ENCODE measurements around the gene NR2F1-AS1.

The NR2F1-AS1 gene

DNA sequence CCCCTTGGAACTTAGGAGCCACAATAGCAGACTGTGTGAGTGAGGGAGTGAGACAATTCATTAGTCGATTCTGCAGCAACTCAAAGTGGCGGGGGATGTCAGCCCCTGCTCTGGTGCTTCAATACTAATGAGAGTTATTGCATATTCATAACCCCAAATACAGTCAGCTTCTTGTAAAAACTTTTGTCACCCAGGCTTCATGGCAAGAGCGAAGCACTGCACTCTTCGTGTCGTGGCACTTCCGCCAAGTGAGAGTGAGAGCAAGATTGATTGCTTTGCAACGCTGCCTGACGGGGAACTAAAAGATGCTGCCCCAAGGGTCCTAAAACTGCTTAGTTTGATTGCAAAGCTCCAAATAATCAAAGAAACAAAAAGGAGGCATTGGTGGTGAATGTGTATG, 150.9 kb downstream of the NR2F1-AS1 start:
- H3K36me3 ChIP-seq (ENCODE audit: control insufficient read depth in 1 of 2, insufficient read depth in 2 of 2, low read length in 2 of 2): no peaks in the 10 kb centered on the region
- H3K27ac ChIP-seq (ENCODE audit: low read depth, low read length): no peak overlapping the region
- H3K27me3 ChIP-seq (ENCODE audit: control insufficient read depth in 1 of 2, insufficient read depth in 2 of 2, low read length in 2 of 2): no peaks in the 10 kb centered on the region
- no peaks in the 10 kb centered on the region for H3K9me3 ChIP-seq (ENCODE audit: control insufficient read depth in 1 of 2, low read length in 2 of 2)
- no peak overlapping the region for H3K9ac ChIP-seq (ENCODE audit: low read depth in 1 of 2, low read length in 2 of 2)
- no peak overlapping the region for H3K4me3 ChIP-seq (ENCODE audit: low read depth in 1 of 2, low read length in 2 of 2)
- H3K4me1 ChIP-seq (ENCODE audit: control insufficient read depth in 1 of 2, insufficient read depth in 2 of 2, low read length in 2 of 2): no peaks in the 10 kb centered on the region

DNA sequence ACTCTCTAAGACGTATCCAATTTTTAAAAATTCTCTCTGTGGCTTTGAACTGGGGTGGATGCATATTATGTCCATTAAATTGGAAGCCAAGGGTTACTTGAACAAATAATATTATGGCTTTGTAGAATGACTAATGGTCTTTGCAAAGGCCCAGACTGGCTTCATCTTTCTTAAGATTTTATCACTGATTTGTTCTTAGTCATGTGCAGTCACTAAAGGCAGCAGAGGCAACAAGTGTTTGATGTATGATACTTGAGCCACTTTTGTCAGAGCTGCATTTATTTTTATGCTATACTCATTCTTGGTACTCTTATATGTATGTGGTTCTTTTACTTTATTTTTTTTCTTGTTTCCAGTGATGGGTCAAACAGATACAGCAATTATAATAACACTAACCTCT, 152.2 kb downstream of the NR2F1-AS1 start:
- Histone ChIP-seq H3K27me3 (ENCODE audit: control insufficient read depth in 1 of 2, insufficient read depth in 2 of 2, low read length in 2 of 2) (no peaks in the 10 kb centered on the region), H3K27ac (ENCODE audit: low read depth, low read length) (no peak overlapping the region), H3K9ac (ENCODE audit: low read depth in 1 of 2, low read length in 2 of 2) (no peak overlapping the region), H3K9me3 (ENCODE audit: control insufficient read depth in 1 of 2, low read length in 2 of 2) (no peaks in the 10 kb centered on the region), H3K4me3 (ENCODE audit: low read depth in 1 of 2, low read length in 2 of 2) (no peak overlapping the region), H3K36me3 (ENCODE audit: control insufficient read depth in 1 of 2, insufficient read depth in 2 of 2, low read length in 2 of 2) (no peaks in the 10 kb centered on the region), H3K4me1 (ENCODE audit: control insufficient read depth in 1 of 2, insufficient read depth in 2 of 2, low read length in 2 of 2) (no peaks in the 10 kb centered on the region)

DNA sequence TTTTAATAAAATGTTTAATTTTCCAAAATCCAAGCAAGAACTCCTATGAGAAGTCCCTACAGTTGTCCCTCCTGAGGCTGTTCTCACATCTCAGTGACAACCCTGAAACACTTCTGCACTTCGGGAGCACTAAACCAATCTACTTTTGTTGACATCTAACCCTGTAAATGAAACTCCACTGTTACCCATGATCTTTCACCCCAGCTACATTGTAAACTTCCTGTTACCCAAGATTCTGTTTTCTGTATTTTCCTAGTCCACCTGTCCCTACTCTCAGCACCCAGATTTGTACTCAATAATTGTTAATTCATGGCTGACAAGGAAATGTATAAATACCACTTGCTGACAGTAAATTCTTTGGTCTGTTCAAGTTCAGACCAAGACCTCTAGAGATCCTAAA, 153.7 kb downstream of the NR2F1-AS1 start:
- Histone ChIP-seq H3K9ac (ENCODE audit: low read depth in 1 of 2, low read length in 2 of 2) (no peak overlapping the region), H3K36me3 (ENCODE audit: control insufficient read depth in 1 of 2, insufficient read depth in 2 of 2, low read length in 2 of 2) (no peaks in the 10 kb centered on the region), H3K27me3 (ENCODE audit: control insufficient read depth in 1 of 2, insufficient read depth in 2 of 2, low read length in 2 of 2) (no peaks in the 10 kb centered on the region), H3K27ac (ENCODE audit: low read depth, low read length) (no peak overlapping the region), H3K4me1 (ENCODE audit: control insufficient read depth in 1 of 2, insufficient read depth in 2 of 2, low read length in 2 of 2) (no peaks in the 10 kb centered on the region), H3K9me3 (ENCODE audit: control insufficient read depth in 1 of 2, low read length in 2 of 2) (no peaks in the 10 kb centered on the region), H3K4me3 (ENCODE audit: low read depth in 1 of 2, low read length in 2 of 2) (no peak overlapping the region)

DNA sequence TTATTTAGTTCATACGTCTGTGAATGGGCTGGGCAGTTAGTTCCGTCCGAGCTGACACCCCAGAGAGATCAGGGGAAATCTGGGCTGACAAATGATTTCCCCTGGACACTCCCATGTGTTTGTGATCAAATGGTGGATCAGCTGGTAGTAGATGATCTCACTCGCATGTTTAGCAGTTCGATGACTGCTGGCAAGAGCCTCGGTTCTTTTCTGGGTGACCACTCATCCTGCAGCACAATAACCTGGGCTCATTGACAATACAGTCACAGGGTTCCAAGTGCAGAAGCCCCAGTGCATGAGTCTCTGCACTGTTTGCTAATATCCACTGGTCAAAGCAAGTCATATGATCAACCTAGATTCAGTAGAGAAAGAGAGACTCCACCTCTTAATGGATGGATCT, 155.9 kb downstream of the NR2F1-AS1 start:
- no peaks in the 10 kb centered on the region for H3K36me3 ChIP-seq (ENCODE audit: control insufficient read depth in 1 of 2, insufficient read depth in 2 of 2, low read length in 2 of 2)

DNA sequence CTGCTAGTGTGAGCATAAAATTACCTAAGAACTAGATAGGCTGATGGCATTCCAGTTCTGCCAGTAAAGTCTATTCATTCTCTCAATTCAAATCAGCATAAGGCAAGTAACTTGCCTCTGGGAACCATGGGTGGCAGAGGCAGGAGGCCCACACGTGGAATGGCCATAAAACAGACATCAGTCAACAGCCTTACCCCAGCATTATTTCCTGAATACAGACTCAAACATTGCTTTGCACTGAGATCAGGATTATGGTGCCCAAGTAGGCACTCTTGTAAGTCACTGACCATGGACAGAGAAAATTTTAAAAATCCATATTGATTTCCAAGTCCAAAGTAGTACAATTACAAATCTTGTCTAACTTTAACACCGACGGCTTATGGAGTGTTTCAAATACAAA, 157.7 kb downstream of the NR2F1-AS1 start:
- no peaks in the 10 kb centered on the region for H3K27me3 ChIP-seq (ENCODE audit: control insufficient read depth in 1 of 2, insufficient read depth in 2 of 2, low read length in 2 of 2)
- H3K9ac ChIP-seq (ENCODE audit: low read depth in 1 of 2, low read length in 2 of 2): no peak overlapping the region
- H3K4me3 ChIP-seq (ENCODE audit: low read depth in 1 of 2, low read length in 2 of 2): no peak overlapping the region
- H3K36me3 ChIP-seq (ENCODE audit: control insufficient read depth in 1 of 2, insufficient read depth in 2 of 2, low read length in 2 of 2): no peaks in the 10 kb centered on the region
- H3K9me3 ChIP-seq (ENCODE audit: control insufficient read depth in 1 of 2, low read length in 2 of 2): no peaks in the 10 kb centered on the region
- no peak overlapping the region for H3K27ac ChIP-seq (ENCODE audit: low read depth, low read length)
- H3K4me1 ChIP-seq (ENCODE audit: control insufficient read depth in 1 of 2, insufficient read depth in 2 of 2, low read length in 2 of 2): no peaks in the 10 kb centered on the region

More for the DNA sequence above, 155.9 kb downstream of the NR2F1-AS1 start:
- Histone ChIP-seq H3K27ac (ENCODE audit: low read depth, low read length) (no peak overlapping the region), H3K9me3 (ENCODE audit: control insufficient read depth in 1 of 2, low read length in 2 of 2) (no peaks in the 10 kb centered on the region), H3K4me1 (ENCODE audit: control insufficient read depth in 1 of 2, insufficient read depth in 2 of 2, low read length in 2 of 2) (no peaks in the 10 kb centered on the region), H3K4me3 (ENCODE audit: low read depth in 1 of 2, low read length in 2 of 2) (no peak overlapping the region), H3K9ac (ENCODE audit: low read depth in 1 of 2, low read length in 2 of 2) (no peak overlapping the region), H3K27me3 (ENCODE audit: control insufficient read depth in 1 of 2, insufficient read depth in 2 of 2, low read length in 2 of 2) (no peaks in the 10 kb centered on the region)

DNA sequence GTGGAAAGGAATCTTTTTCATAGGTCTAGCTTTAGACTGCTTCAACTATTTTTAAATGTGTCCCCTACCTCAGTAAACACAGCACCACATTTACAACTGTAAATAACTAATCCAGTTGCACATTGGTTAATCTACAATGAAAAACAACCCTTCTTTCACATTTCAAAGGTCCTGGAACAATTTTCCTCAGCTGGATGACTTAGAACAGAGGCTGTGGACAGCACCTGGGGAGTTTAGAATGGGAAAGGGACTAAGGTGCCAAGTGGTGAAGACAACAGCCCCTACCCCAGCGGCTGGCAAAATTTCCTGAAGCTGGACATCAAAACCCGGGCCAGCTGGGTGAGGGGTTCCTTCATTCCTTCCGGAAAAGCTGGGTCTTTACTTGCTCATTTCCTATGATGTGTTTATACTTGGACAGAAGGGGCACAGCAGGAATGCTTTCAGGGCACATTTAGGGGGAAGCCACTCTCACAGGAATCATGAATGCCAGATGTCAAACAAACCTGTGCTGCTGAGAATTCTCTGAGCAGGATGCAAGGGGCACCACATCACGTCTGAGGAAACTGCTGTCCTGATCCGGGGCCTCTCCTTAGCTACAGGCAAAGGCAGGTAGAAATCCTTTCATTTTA, 158.3 kb downstream of the NR2F1-AS1 start:
- Histone ChIP-seq H3K4me1 (ENCODE audit: control insufficient read depth in 1 of 2, insufficient read depth in 2 of 2, low read length in 2 of 2) (no peaks in the 10 kb centered on the region), H3K27ac (ENCODE audit: low read depth, low read length) (no peak overlapping the region), H3K4me3 (ENCODE audit: low read depth in 1 of 2, low read length in 2 of 2) (no peak overlapping the region), H3K9me3 (ENCODE audit: control insufficient read depth in 1 of 2, low read length in 2 of 2) (no peaks in the 10 kb centered on the region), H3K27me3 (ENCODE audit: control insufficient read depth in 1 of 2, insufficient read depth in 2 of 2, low read length in 2 of 2) (no peaks in the 10 kb centered on the region), H3K9ac (ENCODE audit: low read depth in 1 of 2, low read length in 2 of 2) (no peak overlapping the region), H3K36me3 (ENCODE audit: control insufficient read depth in 1 of 2, insufficient read depth in 2 of 2, low read length in 2 of 2) (no peaks in the 10 kb centered on the region)

DNA sequence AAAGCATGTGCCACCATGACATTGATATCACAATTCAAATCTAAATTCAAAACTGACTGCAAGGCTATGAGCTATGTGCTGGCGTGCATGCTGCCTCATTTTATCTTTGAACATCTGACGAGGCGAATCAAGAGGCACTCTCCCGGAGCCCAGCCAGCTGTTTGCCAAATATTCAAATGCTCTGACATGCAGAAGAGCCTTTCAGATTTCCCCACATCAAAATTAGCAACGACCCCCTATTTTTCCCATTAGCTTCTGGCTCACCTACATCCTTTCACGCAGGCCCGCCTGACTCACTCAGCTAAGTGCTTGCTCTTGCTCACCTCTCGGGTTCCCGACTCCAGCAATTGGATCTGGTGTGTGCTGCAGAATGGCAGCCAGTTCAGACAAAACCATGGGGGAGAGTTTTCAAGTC, 159.0 kb downstream of the NR2F1-AS1 start:
- H3K27me3 ChIP-seq (ENCODE audit: control insufficient read depth in 1 of 2, insufficient read depth in 2 of 2, low read length in 2 of 2): no peaks in the 10 kb centered on the region
- no peak overlapping the region for H3K27ac ChIP-seq (ENCODE audit: low read depth, low read length)
- no peak overlapping the region for H3K9ac ChIP-seq (ENCODE audit: low read depth in 1 of 2, low read length in 2 of 2)
- H3K4me3 ChIP-seq (ENCODE audit: low read depth in 1 of 2, low read length in 2 of 2): no peak overlapping the region
- no peaks in the 10 kb centered on the region for H3K4me1 ChIP-seq (ENCODE audit: control insufficient read depth in 1 of 2, insufficient read depth in 2 of 2, low read length in 2 of 2)
- no peaks in the 10 kb centered on the region for H3K36me3 ChIP-seq (ENCODE audit: control insufficient read depth in 1 of 2, insufficient read depth in 2 of 2, low read length in 2 of 2)
- no peaks in the 10 kb centered on the region for H3K9me3 ChIP-seq (ENCODE audit: control insufficient read depth in 1 of 2, low read length in 2 of 2)

DNA sequence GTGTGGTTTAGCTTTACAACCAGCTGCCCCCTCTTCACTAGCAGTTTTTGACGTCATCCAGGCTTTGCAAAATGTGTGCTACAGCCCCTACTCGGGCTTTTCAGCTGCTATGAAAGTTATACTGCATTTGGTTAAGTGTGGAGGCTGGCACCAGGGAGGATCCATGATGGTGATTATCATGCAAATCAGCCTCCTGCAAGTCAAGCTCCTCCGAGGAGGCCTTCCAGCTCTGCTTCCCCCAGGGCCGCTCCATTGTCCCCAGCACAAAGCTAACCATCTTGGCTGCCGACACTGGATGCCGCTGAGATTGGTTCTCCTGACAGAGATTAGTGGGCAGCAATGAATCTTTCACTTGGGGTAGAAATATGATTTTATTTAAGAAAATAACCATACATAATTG, 159.6 kb downstream of the NR2F1-AS1 start:
- H3K27me3 ChIP-seq (ENCODE audit: control insufficient read depth in 1 of 2, insufficient read depth in 2 of 2, low read length in 2 of 2): no peaks in the 10 kb centered on the region
- H3K4me3 ChIP-seq (ENCODE audit: low read depth in 1 of 2, low read length in 2 of 2): no peak overlapping the region
- H3K9ac ChIP-seq (ENCODE audit: low read depth in 1 of 2, low read length in 2 of 2): no peak overlapping the region
- no peak overlapping the region for H3K27ac ChIP-seq (ENCODE audit: low read depth, low read length)
- no peaks in the 10 kb centered on the region for H3K9me3 ChIP-seq (ENCODE audit: control insufficient read depth in 1 of 2, low read length in 2 of 2)
- no peaks in the 10 kb centered on the region for H3K4me1 ChIP-seq (ENCODE audit: control insufficient read depth in 1 of 2, insufficient read depth in 2 of 2, low read length in 2 of 2)
- no peaks in the 10 kb centered on the region for H3K36me3 ChIP-seq (ENCODE audit: control insufficient read depth in 1 of 2, insufficient read depth in 2 of 2, low read length in 2 of 2)

DNA sequence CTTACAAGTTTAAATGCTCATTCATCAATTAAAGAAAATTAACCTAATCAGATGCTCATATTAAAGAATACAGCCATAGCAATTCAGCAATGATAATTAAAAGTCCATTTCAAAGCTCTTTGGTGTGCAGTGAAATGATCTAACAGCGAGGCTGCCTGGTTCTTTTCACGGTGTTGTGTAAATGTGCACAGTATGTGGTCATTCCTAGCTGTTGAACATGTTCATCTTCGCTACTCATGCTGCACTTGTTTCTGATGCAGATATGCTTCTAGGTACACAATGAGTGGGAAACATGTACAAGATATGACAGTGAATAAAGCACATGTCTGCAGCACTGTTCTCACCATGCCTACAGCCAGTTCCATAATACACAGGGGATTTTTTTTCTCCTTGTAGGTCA, 163.5 kb downstream of the NR2F1-AS1 start:
- Histone ChIP-seq H3K27me3 (ENCODE audit: control insufficient read depth in 1 of 2, insufficient read depth in 2 of 2, low read length in 2 of 2) (no peaks in the 10 kb centered on the region), H3K9me3 (ENCODE audit: control insufficient read depth in 1 of 2, low read length in 2 of 2) (no peaks in the 10 kb centered on the region), H3K4me3 (ENCODE audit: low read depth in 1 of 2, low read length in 2 of 2) (no peak overlapping the region), H3K9ac (ENCODE audit: low read depth in 1 of 2, low read length in 2 of 2) (no peak overlapping the region), H3K4me1 (ENCODE audit: control insufficient read depth in 1 of 2, insufficient read depth in 2 of 2, low read length in 2 of 2) (no peaks in the 10 kb centered on the region), H3K27ac (ENCODE audit: low read depth, low read length) (no peak overlapping the region), H3K36me3 (ENCODE audit: control insufficient read depth in 1 of 2, insufficient read depth in 2 of 2, low read length in 2 of 2) (no peaks in the 10 kb centered on the region)

DNA sequence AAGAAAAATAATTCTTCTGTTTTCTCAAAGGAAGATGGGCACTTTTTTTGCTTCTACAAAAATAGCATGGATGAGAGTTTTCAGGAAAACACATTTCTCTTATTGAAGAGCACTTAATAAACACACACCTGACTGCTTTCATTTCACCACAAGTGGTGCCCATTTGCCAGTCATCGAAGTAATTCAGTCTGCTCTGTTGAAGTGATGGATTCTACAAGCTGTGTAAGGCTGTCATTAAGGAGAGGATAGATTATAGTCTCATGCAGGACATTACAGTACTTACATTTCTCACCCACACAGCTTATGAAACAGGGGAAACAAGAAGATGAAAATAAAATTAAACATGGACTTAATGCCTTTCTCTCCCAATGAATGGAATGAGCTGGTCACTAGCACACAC, 165.2 kb downstream of the NR2F1-AS1 start:
- Histone ChIP-seq H3K27me3 (ENCODE audit: control insufficient read depth in 1 of 2, insufficient read depth in 2 of 2, low read length in 2 of 2) (no peaks in the 10 kb centered on the region), H3K9ac (ENCODE audit: low read depth in 1 of 2, low read length in 2 of 2) (no peak overlapping the region)

DNA sequence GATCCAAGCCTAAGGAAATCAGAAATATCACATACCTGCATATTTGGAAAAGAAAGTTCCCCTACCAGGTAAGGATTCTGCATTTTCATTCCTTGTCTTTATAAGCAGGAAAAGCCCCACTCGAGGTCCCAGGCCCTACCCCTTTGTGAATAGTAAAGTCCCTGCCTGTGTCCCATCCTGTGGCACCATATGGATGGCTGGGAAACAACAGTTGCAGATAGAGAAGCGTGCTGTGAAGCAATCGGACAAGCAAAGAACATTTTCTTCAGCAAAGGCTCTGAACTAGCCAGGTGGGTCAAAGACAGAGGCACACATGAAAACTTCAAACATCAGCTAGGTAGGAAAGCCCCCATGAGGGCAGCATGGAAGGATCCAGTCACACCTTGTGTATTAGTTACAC, 169.3 kb downstream of the NR2F1-AS1 start:
- Histone ChIP-seq H3K9ac (ENCODE audit: low read depth in 1 of 2, low read length in 2 of 2) (no peak overlapping the region), H3K27me3 (ENCODE audit: control insufficient read depth in 1 of 2, insufficient read depth in 2 of 2, low read length in 2 of 2) (no peaks in the 10 kb centered on the region), H3K36me3 (ENCODE audit: control insufficient read depth in 1 of 2, insufficient read depth in 2 of 2, low read length in 2 of 2) (no peaks in the 10 kb centered on the region), H3K4me3 (ENCODE audit: low read depth in 1 of 2, low read length in 2 of 2) (no peak overlapping the region), H3K4me1 (ENCODE audit: control insufficient read depth in 1 of 2, insufficient read depth in 2 of 2, low read length in 2 of 2) (no peaks in the 10 kb centered on the region), H3K27ac (ENCODE audit: low read depth, low read length) (no peak overlapping the region), H3K9me3 (ENCODE audit: control insufficient read depth in 1 of 2, low read length in 2 of 2) (no peaks in the 10 kb centered on the region)

More for the DNA sequence above, 165.2 kb downstream of the NR2F1-AS1 start:
- Histone ChIP-seq H3K9me3 (ENCODE audit: control insufficient read depth in 1 of 2, low read length in 2 of 2) (no peaks in the 10 kb centered on the region), H3K4me1 (ENCODE audit: control insufficient read depth in 1 of 2, insufficient read depth in 2 of 2, low read length in 2 of 2) (no peaks in the 10 kb centered on the region), H3K27ac (ENCODE audit: low read depth, low read length) (no peak overlapping the region), H3K36me3 (ENCODE audit: control insufficient read depth in 1 of 2, insufficient read depth in 2 of 2, low read length in 2 of 2) (no peaks in the 10 kb centered on the region), H3K4me3 (ENCODE audit: low read depth in 1 of 2, low read length in 2 of 2) (no peak overlapping the region)

All from duodenal mucosa (tissue), 2 donors.